Upper lobe of left lung (tissue), 6 donors: ENCODE measurements around the gene SORBS2. TPM values are rescaled to one million over a fixed set of nuclear protein-coding genes. Genes with fewer than 3 reads are reported as not detected.

Experiments
- ATAC-seq, 2 donors: fragments of 200-7000 bp; cut with Tn5 transposase; one replicate each; pipeline ENCODE4 v1.9.1; 2022; ENCODE audit warnings: mild to moderate bottlenecking in 2 of 2, moderate library complexity in 2 of 2; ENCODE audit not compliant: low FRiP score in 2 of 2
- DNase-seq, 2 donors: peaks; one replicate each; pipeline ENCODE4 v3.0.0-alpha.2; 2019 to 2020
- H3K27ac ChIP-seq, 4 donors: fragments of 200-600 bp; sonication (generic); one replicate each; pipeline ENCODE4 v1.5.1; 2016 to 2019
- H3K27me3 ChIP-seq, 4 donors: fragments of 200-600 bp; sonication (generic); one replicate each; pipeline ENCODE4 v1.5.1; 2017 to 2019
- H3K36me3 ChIP-seq, 4 donors: fragments of 200-600 bp; sonication (generic); one replicate each; pipeline ENCODE4 v1.5.1; 2016 to 2019
- H3K4me1 ChIP-seq, 4 donors: fragments of 200-600 bp; sonication (generic); one replicate each; pipeline ENCODE4 v1.5.1; 2018 to 2019
- H3K4me3 ChIP-seq, 4 donors: fragments of 200-600 bp; sonication (generic); one replicate each; pipeline ENCODE4 v1.5.1; 2017 to 2019; ENCODE audit warnings: mild to moderate bottlenecking in 2 of 4, moderate library complexity in 1 of 4
- H3K9me3 ChIP-seq, 4 donors: fragments of 200-600 bp; sonication (generic); one replicate each; pipeline ENCODE4 v1.5.1; 2018 to 2019
- CTCF ChIP-seq, 6 experiments: fragments of 450-650 bp in 4 of 6; fragments of 200-600 bp in 2 of 6; sonication (generic) in 2 of 6; IDR thresholded peaks; one replicate each; pipeline ENCODE4 v1.5.1; 2016 to 2019; ENCODE audit warnings: antibody characterized with exemption in 6 of 6
- EP300 ChIP-seq, 4 donors: sonication (generic); formaldehyde crosslinking; IDR thresholded peaks; one replicate each; pipeline ENCODE4 v1.5.1; 2017; ENCODE audit warnings: antibody characterized with exemption in 4 of 4, control low read depth in 2 of 4
- POLR2A ChIP-seq, 4 donors: fragments of 450-650 bp; IDR thresholded peaks; one replicate each; pipeline ENCODE4 v1.5.1; 2016 to 2017; ENCODE audit warnings: antibody characterized with exemption in 4 of 4, mild to moderate bottlenecking in 2 of 4
- POLR2AphosphoS5 ChIP-seq, 2 donors: sonication (generic); formaldehyde crosslinking; IDR thresholded peaks; one replicate each; pipeline ENCODE4 v1.5.1; 2017; ENCODE audit warnings: antibody characterized with exemption in 2 of 2
- WGBS, 2 donors: methylation state at CpG; one replicate each; pipeline ENCODE4 v1.1.5; 2017 to 2018; 5-methylcytosine and 5-hydroxymethylcytosine counted together
- total RNA-seq, 6 donors: library from RNA; depleted of rRNA in 4 of 6; stranded (reverse); fragments of >200 nt in 4 of 6; gene quantifications; one replicate each; pipeline versions ENCODE4 v1.1.0 to v1.2.1, GENCODE V29; 2016 to 2021
- donor health status: DM: no; HTN: no; CAD: no; lungs with moderate emphysema.
- donor health status: DM: no; HTN: yes; CAD: no; lungs with severe emphysema.

Gene SORBS2
- total RNA-seq, 6 donors from 2014 or later, result 35.4 to 83.2 (median 58.1) TPM

DNA sequence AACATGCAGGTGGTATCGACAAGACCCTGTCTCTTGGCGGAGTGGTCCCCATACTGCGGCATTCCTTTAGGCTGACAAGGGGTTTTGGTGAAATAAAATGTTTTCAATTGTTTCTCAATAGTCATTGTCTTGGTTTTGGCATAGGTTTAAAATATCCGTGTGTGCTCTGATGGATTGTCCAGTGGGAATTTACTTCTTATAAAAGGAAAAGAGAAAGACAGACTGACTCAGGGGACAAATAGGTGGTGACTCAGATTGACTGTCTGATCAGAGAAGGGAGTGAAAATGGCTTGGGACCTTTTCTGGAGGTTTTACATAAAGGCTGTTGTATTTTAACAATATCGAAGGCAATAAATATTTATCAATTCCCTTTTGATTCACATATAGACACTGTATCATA is 129.8 kb downstream of the SORBS2 start:
- no peak for TF ChIP-seq EP300 (IDR thresholded peaks at IDR 0.05)
- TF ChIP-seq CTCF (IDR thresholded peaks at IDR 0.05), result no peak
- no peak for TF ChIP-seq POLR2AphosphoS5 (IDR thresholded peaks at IDR 0.05)
- no peak for TF ChIP-seq POLR2A (IDR thresholded peaks at IDR 0.05)
- Histone ChIP-seq H3K36me3 (no peaks in the 10 kb centered on the region), H3K4me3 (no peak overlapping the region), H3K4me1 (no peaks in the 10 kb centered on the region), H3K27ac (no peak overlapping the region), H3K27me3 (no peaks in the 10 kb centered on the region), H3K9me3 (no peaks in the 10 kb centered on the region)
- ATAC-seq, result no peak
- WGBS, 2 donors, result 91% methylated on average over 5 of the region's 5 CpGs
- no peak for DNase-seq

DNA sequence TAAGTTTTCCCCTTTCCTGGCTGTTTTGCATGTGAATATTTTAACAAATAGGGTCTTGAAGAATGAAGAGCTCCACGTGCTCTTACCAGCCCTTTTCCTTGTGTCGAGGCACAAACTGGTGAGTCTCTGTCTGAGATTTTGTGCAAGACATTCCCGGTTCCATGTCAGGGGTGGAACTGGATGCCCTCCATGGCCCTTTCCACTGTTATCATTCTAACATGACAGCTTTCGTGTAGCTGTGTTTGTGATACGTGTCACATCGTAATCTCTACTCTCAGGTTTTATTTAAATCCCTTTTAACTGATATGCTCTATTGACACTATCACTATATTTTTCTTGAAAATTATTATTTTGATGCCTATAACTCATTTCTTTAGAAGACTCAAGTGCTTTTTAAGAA is 130.4 kb downstream of the SORBS2 start:
- ATAC-seq (no peak), DNase-seq (no peak)
- H3K9me3 ChIP-seq, result no peaks in the 10 kb centered on the region
- H3K4me1 ChIP-seq, result no peaks in the 10 kb centered on the region
- TF ChIP-seq CTCF (IDR thresholded peaks at IDR 0.05) (no peak), EP300 (IDR thresholded peaks at IDR 0.05) (no peak), POLR2A (IDR thresholded peaks at IDR 0.05) (no peak), POLR2AphosphoS5 (IDR thresholded peaks at IDR 0.05) (no peak)
- no peaks in the 10 kb centered on the region for H3K27me3 ChIP-seq
- H3K36me3 ChIP-seq, result no peaks in the 10 kb centered on the region
- no peak overlapping the region for H3K27ac ChIP-seq
- WGBS, 2 donors, result 85 to 92% methylated on average over 6 of the region's 6 CpGs
- no peak overlapping the region for H3K4me3 ChIP-seq

- TF ChIP-seq POLR2AphosphoS5 (IDR thresholded peaks at IDR 0.05) (no peak), CTCF (IDR thresholded peaks at IDR 0.05) (no peak), POLR2A (IDR thresholded peaks at IDR 0.05) (no peak), EP300 (IDR thresholded peaks at IDR 0.05) (no peak)
- no peaks in the 10 kb centered on the region for H3K36me3 ChIP-seq
- H3K9me3 ChIP-seq, result no peaks in the 10 kb centered on the region
- DNase-seq (no peak), ATAC-seq (no peak)
- H3K27me3 ChIP-seq, result no peaks in the 10 kb centered on the region
- H3K4me1 ChIP-seq, result no peaks in the 10 kb centered on the region
- WGBS, 2 donors, result 87 to 89% methylated on average over 7 of the region's 7 CpGs
- H3K27ac ChIP-seq, result no peak overlapping the region
- no peak overlapping the region for H3K4me3 ChIP-seq
Observed at GRCh38 chr4:185680617-185681016, 131.4 kb downstream of the SORBS2 start.

- Histone ChIP-seq H3K4me1 (no peaks in the 10 kb centered on the region), H3K9me3 (no peaks in the 10 kb centered on the region), H3K4me3 (no peak overlapping the region), H3K36me3 (no peaks in the 10 kb centered on the region), H3K27ac (no peak overlapping the region), H3K27me3 (no peaks in the 10 kb centered on the region)
- no peak for ATAC-seq
- 87 to 94% methylated on average over 3 of the region's 3 CpGs for WGBS, 2 donors
- DNase-seq, result no peak
- TF ChIP-seq EP300 (IDR thresholded peaks at IDR 0.05) (no peak), POLR2A (IDR thresholded peaks at IDR 0.05) (no peak), CTCF (IDR thresholded peaks at IDR 0.05) (no peak), POLR2AphosphoS5 (IDR thresholded peaks at IDR 0.05) (no peak)
Observed at GRCh38 chr4:185679523-185679922, 132.5 kb downstream of the SORBS2 start.

- H3K4me1 ChIP-seq, result no peaks in the 10 kb centered on the region
- H3K27ac ChIP-seq, result no peak overlapping the region
- 90 to 94% methylated on average over 1 of the region's 1 CpG for WGBS, 2 donors
- H3K27me3 ChIP-seq, result no peaks in the 10 kb centered on the region
- TF ChIP-seq POLR2A (IDR thresholded peaks at IDR 0.05) (no peak), CTCF (IDR thresholded peaks at IDR 0.05) (no peak), POLR2AphosphoS5 (IDR thresholded peaks at IDR 0.05) (no peak), EP300 (IDR thresholded peaks at IDR 0.05) (no peak)
- H3K4me3 ChIP-seq, result no peak overlapping the region
- DNase-seq (no peak), ATAC-seq (no peak)
- H3K9me3 ChIP-seq, result no peaks in the 10 kb centered on the region
- H3K36me3 ChIP-seq, result no peaks in the 10 kb centered on the region
Observed at GRCh38 chr4:185677637-185678314, 134.2 kb downstream of the SORBS2 start.
